Nephron (organoid): ENCODE results near the gene ADGRD1.

Experiments used
- H3K27ac Mint-ChIP-seq, 3 experiments: 2 replicates each; pipeline ENCODE4 v1.8.0; 2020; ENCODE audit warnings: mixed read lengths in 3 of 3, mild to moderate bottlenecking in 2 of 3, moderate library complexity in 1 of 3
- H3K27me3 Mint-ChIP-seq: 2 replicates; pipeline ENCODE4 v1.8.0; 2021; ENCODE audit warnings: low read depth, mild to moderate bottlenecking, moderate library complexity, mixed read lengths
- H3K36me3 Mint-ChIP-seq: 2 replicates; pipeline ENCODE4 v1.8.0; 2020; ENCODE audit warnings: low read depth, mixed read lengths
- H3K4me1 Mint-ChIP-seq: 2 replicates; pipeline ENCODE4 v1.8.0; 2020; ENCODE audit warnings: mixed read lengths
- H3K4me3 Mint-ChIP-seq, 3 experiments: 2 replicates each; pipeline ENCODE4 v1.8.0; 2020; ENCODE audit warnings: mild to moderate bottlenecking in 3 of 3, mixed read lengths in 3 of 3, moderate library complexity in 2 of 3
- H3K9me3 Mint-ChIP-seq: 2 replicates; pipeline ENCODE4 v1.8.0; 2020; ENCODE audit warnings: mixed read lengths
- CTCF ChIP-seq, 3 experiments: fragments of 200-600 bp; sonication (generic); IDR thresholded peaks; one replicate each; pipeline ENCODE4 v1.5.0; 2021; ENCODE audit warnings: antibody characterized with exemption in 3 of 3; ENCODE audit not compliant: unreplicated experiment in 3 of 3

The ADGRD1 gene

GRCh38 chr12:131018808-131019397, 65.2 kb downstream of the ADGRD1 start:
- Mint-ChIP-seq H3K27me3 (peaks cover 23% of the 10 kb centered on the region), H3K4me3 (no peak overlapping the region), H3K27ac (no peak overlapping the region), H3K4me1 (peaks cover 5% of the 10 kb centered on the region), H3K9me3 (no peaks in the 10 kb centered on the region), H3K36me3 (no peaks in the 10 kb centered on the region)
- no peak for TF ChIP-seq CTCF (IDR thresholded peaks at IDR 0.05; ENCODE audit: unreplicated experiment in 3 of 3)

GRCh38 chr12:131020326-131021153, 66.8 kb downstream of the ADGRD1 start:
- Mint-ChIP-seq H3K27ac (no peak overlapping the region), H3K9me3 (no peaks in the 10 kb centered on the region), H3K27me3 (peaks cover 32% of the 10 kb centered on the region), H3K36me3 (no peaks in the 10 kb centered on the region), H3K4me3 (no peak overlapping the region), H3K4me1 (peaks cover 12% of the 10 kb centered on the region)
- no peak for TF ChIP-seq CTCF (IDR thresholded peaks at IDR 0.05; ENCODE audit: unreplicated experiment in 3 of 3)

GRCh38 chr12:131021154-131021541, 67.4 kb downstream of the ADGRD1 start:
- Mint-ChIP-seq H3K9me3 (no peaks in the 10 kb centered on the region), H3K36me3 (no peaks in the 10 kb centered on the region), H3K4me1 (peaks cover 12% of the 10 kb centered on the region), H3K4me3 (no peak overlapping the region), H3K27me3 (peaks cover 28% of the 10 kb centered on the region), H3K27ac (no peak overlapping the region)
- TF ChIP-seq CTCF (IDR thresholded peaks at IDR 0.05; ENCODE audit: unreplicated experiment in 3 of 3): no peak

- Mint-ChIP-seq H3K36me3 (no peaks in the 10 kb centered on the region), H3K27ac (no peak overlapping the region), H3K4me1 (peaks cover 12% of the 10 kb centered on the region), H3K27me3 (peaks cover 47% of the 10 kb centered on the region), H3K4me3 (no peak overlapping the region), H3K9me3 (no peaks in the 10 kb centered on the region)
- no peak for TF ChIP-seq CTCF (IDR thresholded peaks at IDR 0.05; ENCODE audit: unreplicated experiment in 3 of 3)
Measured at GRCh38 chr12:131024026-131024425, 70.3 kb downstream of the ADGRD1 start.

- Mint-ChIP-seq H3K4me3 (no peak overlapping the region), H3K9me3 (no peaks in the 10 kb centered on the region), H3K27ac (no peak overlapping the region), H3K27me3 (peaks cover 41% of the 10 kb centered on the region), H3K4me1 (peaks cover 12% of the 10 kb centered on the region), H3K36me3 (no peaks in the 10 kb centered on the region)
- no peak for TF ChIP-seq CTCF (IDR thresholded peaks at IDR 0.05; ENCODE audit: unreplicated experiment in 3 of 3)
Measured at GRCh38 chr12:131024721-131025120, 71.0 kb downstream of the ADGRD1 start.

GRCh38 chr12:131025234-131025633, 71.5 kb downstream of the ADGRD1 start:
- H3K4me1 Mint-ChIP-seq: peaks cover 12% of the 10 kb centered on the region
- peaks cover 41% of the 10 kb centered on the region for H3K27me3 Mint-ChIP-seq
- no peak overlapping the region for H3K27ac Mint-ChIP-seq
- no peaks in the 10 kb centered on the region for H3K36me3 Mint-ChIP-seq
- no peak overlapping the region for H3K4me3 Mint-ChIP-seq
- no peak for TF ChIP-seq CTCF (IDR thresholded peaks at IDR 0.05; ENCODE audit: unreplicated experiment in 3 of 3)
- no peaks in the 10 kb centered on the region for H3K9me3 Mint-ChIP-seq
